Neural crest cell (in vitro differentiated cells): ENCODE data around the gene RBBP8NL. TPM values are rescaled to one million over a fixed set of nuclear protein-coding genes. Genes with fewer than 3 reads are reported as not detected.

Source experiments
- DNase-seq: peaks from one replicate; pipeline ENCODE4 v3.0.0; 2021; ENCODE audit warnings: low read depth, mixed read lengths, low spot score
- H3K27ac Mint-ChIP-seq: one replicate; pipeline ENCODE4 v1.8.0; 2021; ENCODE audit warnings: mild to moderate bottlenecking, mixed read lengths; ENCODE audit not compliant: unreplicated experiment
- H3K27me3 Mint-ChIP-seq: 2 replicates; pipeline ENCODE4 v1.8.0; 2021; ENCODE audit warnings: low read depth, mild to moderate bottlenecking, mixed read lengths
- H3K36me3 Mint-ChIP-seq: 2 replicates; pipeline ENCODE4 v1.8.0; 2021; ENCODE audit warnings: low read depth, mild to moderate bottlenecking, mixed read lengths
- H3K4me1 Mint-ChIP-seq: 2 replicates; pipeline ENCODE4 v1.8.0; 2021; ENCODE audit warnings: mixed read lengths
- H3K4me3 Mint-ChIP-seq: one replicate; pipeline ENCODE4 v1.8.0; 2021; ENCODE audit warnings: mild to moderate bottlenecking, mixed read lengths
- H3K9me3 Mint-ChIP-seq: 2 replicates; pipeline ENCODE4 v1.8.0; 2021; ENCODE audit warnings: mixed read lengths
- CTCF ChIP-seq: fragments of 200-600 bp; sonication (generic); conservative IDR thresholded peaks from 2 replicates; pipeline ENCODE4 v1.5.0; 2021; ENCODE audit warnings: antibody characterized with exemption, mild to moderate bottlenecking
- total RNA-seq: library from RNA; stranded (reverse); gene quantifications from 2 replicates; pipeline ENCODE4 v1.2.1, GENCODE V29; 2021

RBBP8NL gene
- total RNA-seq, 1 donor from 2014 or later: not detected

DNA sequence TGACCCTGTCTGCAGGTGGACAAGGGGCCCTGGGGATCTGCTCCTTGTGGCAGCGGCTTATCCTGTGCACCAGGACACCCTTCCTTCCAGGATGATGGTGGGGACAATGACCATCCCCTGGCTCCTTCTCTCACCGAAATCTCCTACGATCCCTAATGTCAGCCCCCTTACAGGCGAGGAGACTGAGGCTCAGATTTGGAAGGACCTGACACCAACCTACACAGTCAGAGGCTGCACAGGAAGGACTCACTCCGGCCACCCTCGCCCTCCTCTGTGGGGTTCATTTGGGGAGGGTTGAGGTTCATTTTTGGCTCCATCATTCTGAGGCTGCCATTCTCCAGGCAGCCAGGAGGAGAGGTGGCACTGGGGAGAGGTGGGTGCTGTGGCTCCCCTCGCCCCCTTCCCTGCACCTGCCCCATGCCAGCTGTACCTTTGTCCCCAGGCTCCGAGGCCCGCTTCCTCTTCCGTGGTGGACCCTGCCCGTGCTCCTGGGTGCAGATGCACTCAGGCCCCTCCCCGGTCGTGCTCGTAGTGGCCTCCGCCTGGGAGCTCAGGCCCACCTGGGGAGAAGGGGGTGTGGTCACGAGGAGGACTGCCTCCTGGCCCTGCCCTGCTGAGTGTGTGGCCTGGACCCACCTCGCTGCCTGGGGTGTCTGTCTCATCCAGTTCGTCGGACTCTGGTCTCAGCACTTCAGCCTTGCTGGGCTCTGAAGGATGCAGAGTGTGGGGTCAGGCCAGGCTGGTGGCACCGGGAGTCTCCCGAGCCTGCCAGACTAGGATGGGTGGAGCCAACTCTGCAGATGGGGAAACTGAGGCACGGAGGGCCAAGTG lies 14.9 kb downstream of the RBBP8NL start:
- no peaks in the 10 kb centered on the region for H3K36me3 Mint-ChIP-seq
- no peak overlapping the region for H3K27ac Mint-ChIP-seq
- peaks cover 5% of the 10 kb centered on the region for H3K27me3 Mint-ChIP-seq
- no peak for TF ChIP-seq CTCF
- no peaks in the 10 kb centered on the region for H3K9me3 Mint-ChIP-seq
- no peak for DNase-seq
- no peaks in the 10 kb centered on the region for H3K4me1 Mint-ChIP-seq
- H3K4me3 Mint-ChIP-seq: no peak overlapping the region

GRCh38 chr20:62411479-62412193 lies 15.7 kb downstream of the RBBP8NL start:
- Mint-ChIP-seq H3K9me3 (no peaks in the 10 kb centered on the region), H3K4me1 (no peaks in the 10 kb centered on the region), H3K36me3 (no peaks in the 10 kb centered on the region), H3K27ac (no peak overlapping the region), H3K4me3 (no peak overlapping the region), H3K27me3 (peaks cover 5% of the 10 kb centered on the region)
- DNase-seq: no peak
- no peak for TF ChIP-seq CTCF

DNA sequence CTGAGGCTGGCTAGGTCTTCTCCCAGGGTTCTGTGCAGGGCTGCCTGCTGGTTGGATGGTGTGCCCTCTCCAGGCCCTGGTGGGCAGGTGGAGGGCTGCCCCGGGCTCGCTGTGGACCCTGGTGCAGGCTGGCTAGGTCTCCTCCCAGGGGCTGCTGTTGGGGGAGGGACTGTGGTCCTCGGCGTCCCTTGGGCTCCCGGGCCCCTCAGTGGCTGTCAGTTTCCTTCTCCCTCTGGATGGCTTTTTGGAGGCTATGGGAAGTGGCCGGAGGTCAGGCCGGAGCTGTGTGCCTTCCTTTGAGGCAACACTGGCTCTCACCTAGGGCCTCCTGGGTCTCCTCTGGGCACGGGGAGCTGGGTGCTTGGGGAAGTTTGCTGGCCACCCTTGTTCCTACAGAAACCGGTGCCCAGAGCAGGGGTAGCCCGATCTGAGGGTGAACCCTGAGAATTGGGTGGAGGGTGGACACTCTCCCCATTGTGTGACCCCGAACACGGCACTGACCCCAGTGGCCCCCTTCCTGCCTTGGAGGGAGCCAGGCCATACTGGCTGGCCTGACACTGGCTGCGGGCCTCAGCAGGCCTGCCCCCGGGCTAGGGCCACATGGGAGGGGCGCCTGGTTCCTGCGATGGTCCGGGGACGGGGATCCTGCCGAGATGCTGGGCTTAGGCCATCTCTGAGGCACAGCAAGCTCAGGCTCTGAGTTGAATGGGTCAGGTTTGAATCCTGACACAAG lies 16.4 kb downstream of the RBBP8NL start:
- H3K4me3 Mint-ChIP-seq: no peak overlapping the region
- no peak for DNase-seq
- no peaks in the 10 kb centered on the region for H3K36me3 Mint-ChIP-seq
- peaks cover 5% of the 10 kb centered on the region for H3K27me3 Mint-ChIP-seq
- no peak overlapping the region for H3K27ac Mint-ChIP-seq
- peaks cover 4% of the 10 kb centered on the region for H3K4me1 Mint-ChIP-seq
- no peak for TF ChIP-seq CTCF
- H3K9me3 Mint-ChIP-seq: no peaks in the 10 kb centered on the region

- Mint-ChIP-seq H3K36me3 (no peaks in the 10 kb centered on the region), H3K27ac (no peak overlapping the region), H3K4me1 (peaks cover 10% of the 10 kb centered on the region)
Measured at GRCh38 chr20:62409931-62410745, 17.2 kb downstream of the RBBP8NL start.

More at GRCh38 chr20:62409931-62410745, 17.2 kb downstream of the RBBP8NL start:
- peak; percentile 68 for TF ChIP-seq CTCF
- DNase-seq: peak; percentile 65
- Mint-ChIP-seq H3K27me3 (peaks cover 5% of the 10 kb centered on the region), H3K4me3 (peak overlapping the region; percentile 71), H3K9me3 (no peaks in the 10 kb centered on the region)
